K562 (cell line): ENCODE measurements around the gene CMIP. TPM values are rescaled to one million over a fixed set of nuclear protein-coding genes. Genes with fewer than 3 reads are reported as not detected.
A peak's percentile ranks its signal among the peaks of the same experiment; 100 is the strongest.

ENCODE experiments used
- ATAC-seq: fragments of 200-7000 bp; cut with Tn5 transposase; 3 replicates; pipeline ENCODE4 v1.9.1; 2020; ENCODE audit warnings: moderate library complexity
- BruUV-seq: library from RNA; stranded (reverse); fragments of 400-500 nt; replicated peaks from 2 replicates; lab custom pipeline; 2021; lab: Mats Ljungman, UMichigan
- CTCF ChIA-PET: fragments of 300-600 bp; formaldehyde crosslinking; extraction: SDS; loops from one replicate; lab custom pipeline; 2021; ENCODE audit warnings: low intra/inter-chr PET ratio; lab: Yijun Ruan, JAX
- POLR2A ChIA-PET: fragments of 300-600, 350-650 bp; sonication (Branson Sonifier 250); formaldehyde crosslinking; extraction: SDS; loops from one replicate; lab custom pipeline; 2021; ENCODE audit warnings: antibody characterized with exemption, inconsistent platforms; lab: Yijun Ruan, JAX
- DNase-seq, 4 experiments: peaks; one replicate each; pipeline versions ENCODE4 v3.0.0 to v3.0.0-alpha.2; 2011 to 2018; ENCODE audit warnings: low spot score in 3 of 4, mixed read lengths in 3 of 4; ENCODE audit errors: extremely low read depth in 1 of 4
- FAIRE-seq: peaks from 2 replicates; lab custom pipeline; 2011; peaks lifted over from hg19 to GRCh38; lab: Jason Lieb, UNC
- H2AFZ ChIP-seq: 2 replicates; pipeline ENCODE4 v1.6.0; 2011; ENCODE audit warnings: low read depth, low read length, control low read depth, inconsistent platforms
- H3K27ac ChIP-seq: fragments of 200-600 bp; 3 replicates; pipeline ENCODE4 v1.8.0; 2011; ENCODE audit warnings: low read depth, mild to moderate bottlenecking, control low read depth, inconsistent platforms, low read length, moderate library complexity, mixed read lengths; ENCODE audit errors: extremely low read depth
- H3K27me3 ChIP-seq, 2 experiments: fragments of 300-600 bp in 1 of 2; 2 replicates in 1 of 2; 3 replicates in 1 of 2; pipeline versions ENCODE4 v1.6.0 to v1.8.0; 2011; ENCODE audit warnings: inconsistent platforms in 2 of 2, low read length in 2 of 2, mild to moderate bottlenecking in 1 of 2, mixed read lengths in 1 of 2, moderate library complexity in 1 of 2; ENCODE audit not compliant: control insufficient read depth in 2 of 2, insufficient read depth in 2 of 2
- H3K36me3 ChIP-seq: fragments of 300-600 bp; 3 replicates; pipeline ENCODE4 v1.8.0; 2011; ENCODE audit warnings: mild to moderate bottlenecking, low read length, inconsistent platforms; ENCODE audit not compliant: control insufficient read depth, insufficient read depth
- H3K4me1 ChIP-seq, 2 experiments: fragments of 200-600 bp in 1 of 2; replicated peaks in 1 of 2; 2 replicates in 1 of 2; 3 replicates in 1 of 2; pipeline versions ENCODE4 v1.5.1 to v1.8.0; 2011; ENCODE audit warnings: inconsistent platforms in 2 of 2, low read length in 2 of 2, mild to moderate bottlenecking in 1 of 2, mixed read lengths in 1 of 2, moderate library complexity in 1 of 2; ENCODE audit not compliant: control insufficient read depth in 2 of 2, insufficient read depth in 2 of 2
- H3K4me2 ChIP-seq: 2 replicates; pipeline ENCODE4 v1.6.1; 2011; ENCODE audit warnings: low read length, control low read depth, inconsistent platforms, mixed read lengths; ENCODE audit not compliant: insufficient read depth
- H3K4me3 ChIP-seq: fragments of 200-600 bp; sonication (generic), shearing (Covaris generic); 2 replicates; pipeline ENCODE4 v1.5.1; 2016; ENCODE audit warnings: control low read depth, inconsistent platforms
- H3K79me2 ChIP-seq: fragments of 200-600 bp; 3 replicates; pipeline ENCODE4 v1.8.0; 2011; ENCODE audit warnings: low read length, inconsistent platforms; ENCODE audit not compliant: control insufficient read depth, insufficient read depth
- H3K9ac ChIP-seq, 2 experiments: 2 replicates each; pipeline versions ENCODE4 v1.6.0 to v1.6.1; 2011; ENCODE audit warnings: low read depth in 2 of 2, low read length in 2 of 2, control low read depth in 1 of 2, inconsistent platforms in 1 of 2, mild to moderate bottlenecking in 1 of 2, mixed read lengths in 1 of 2; ENCODE audit not compliant: insufficient read depth in 1 of 2
- H3K9me1 ChIP-seq: one replicate; pipeline ENCODE4 v1.6.0; 2011; ENCODE audit warnings: inconsistent platforms, mild to moderate bottlenecking, low read length, moderate library complexity; ENCODE audit not compliant: control insufficient read depth, insufficient read depth
- H3K9me3 ChIP-seq: replicated peaks from 2 replicates; pipeline ENCODE4 v1.5.1; 2011; ENCODE audit warnings: low read depth, low read length, inconsistent platforms; ENCODE audit not compliant: control insufficient read depth, insufficient read depth
- H4K20me1 ChIP-seq: replicated peaks from 2 replicates; pipeline ENCODE4 v1.6.1; 2011; ENCODE audit warnings: low read length, inconsistent platforms, mixed read lengths; ENCODE audit not compliant: control insufficient read depth, insufficient read depth
- ADNP ChIP-seq: fragments of 200-800 bp; sonication (Bioruptor generic); IDR thresholded peaks from 2 replicates; pipeline ENCODE4 v1.6.1; 2016; ENCODE audit warnings: missing genetic modification characterization, missing compliant biosample characterization
- POLR2G ChIP-seq: fragments of 200-400 bp; formaldehyde crosslinking; IDR thresholded peaks from 2 replicates; pipeline ENCODE4 v1.6.1; 2017; ENCODE audit warnings: low read depth, mild to moderate bottlenecking, antibody characterized with exemption, low read length, moderate library complexity
- SIN3B ChIP-seq: fragments of 450-650 bp; IDR thresholded peaks from 2 replicates; pipeline ENCODE4 v1.6.1; 2017; ENCODE audit warnings: low read depth, mild to moderate bottlenecking, moderate library complexity
- TFAM ChIP-seq: fragments of 250-450 bp; sonication (Bioruptor Pico); conservative IDR thresholded peaks from 2 replicates; pipeline ENCODE4 v1.5.0; 2021; ENCODE audit warnings: mild to moderate bottlenecking, moderate library complexity
- WGBS: fragments of 100-300 bp; shearing (Covaris generic); methylation state at CpG from one replicate; pipeline ENCODE4 v1.1.6; 2016; ENCODE audit warnings: low coverage, mixed read lengths; ENCODE audit not compliant: insufficient coverage; ENCODE audit errors: missing lambda C conversion rate; 5-methylcytosine and 5-hydroxymethylcytosine counted together
- in situ Hi-C: fragments of 300-500 bp; cut with MboI; formaldehyde crosslinking; loops from 4 replicates; pipeline ENCODE4 v1.15.0; 2018; ENCODE audit warnings: inconsistent platforms, mixed read lengths
- intact Hi-C: fragments of 100-400 bp; cut with micrococcal nuclease; formaldehyde crosslinking; loops from 2 replicates; pipeline ENCODE4 v1.14.2; 2022
- polyA plus RNA-seq, 8 experiments: library from polyadenylated mRNA; depleted of rRNA in 4 of 8; stranded (reverse) in 5 of 8; unstranded in 3 of 8; fragments of >200 nt; fragmentation: Nextera tagmentation in 2 of 8; fragmentation: Illumina TruSeq in 1 of 8; extraction: Ambion mirVana in 2 of 8; extraction: Trizol in 1 of 8; gene quantifications; 2 replicates each; pipeline versions ENCODE4 v1.2.1 to v1.2.3, GENCODE V29; 2011 to 2014; ENCODE audit warnings: inconsistent platforms in 1 of 8, missing spikeins in 1 of 8
- total RNA-seq, 7 experiments: library from RNA; depleted of rRNA in 6 of 7; stranded (reverse); fragments of >200 nt in 6 of 7; fragmentation: Illumina TruSeq in 2 of 7; extraction: Trizol in 2 of 7; gene quantifications; 2 replicates each; pipeline versions ENCODE4 v1.2.1 to v1.2.3, GENCODE V29; 2011 to 2021; ENCODE audit warnings: low replicate concordance in 1 of 7

Gene CMIP
- total and polyA plus RNA-seq, 9 of the 15 experiments (the other 6 are each of a cell fraction or from before 2014, with no cell fraction given) = 0.94 to 82.5 (median 10.3) TPM

DNA sequence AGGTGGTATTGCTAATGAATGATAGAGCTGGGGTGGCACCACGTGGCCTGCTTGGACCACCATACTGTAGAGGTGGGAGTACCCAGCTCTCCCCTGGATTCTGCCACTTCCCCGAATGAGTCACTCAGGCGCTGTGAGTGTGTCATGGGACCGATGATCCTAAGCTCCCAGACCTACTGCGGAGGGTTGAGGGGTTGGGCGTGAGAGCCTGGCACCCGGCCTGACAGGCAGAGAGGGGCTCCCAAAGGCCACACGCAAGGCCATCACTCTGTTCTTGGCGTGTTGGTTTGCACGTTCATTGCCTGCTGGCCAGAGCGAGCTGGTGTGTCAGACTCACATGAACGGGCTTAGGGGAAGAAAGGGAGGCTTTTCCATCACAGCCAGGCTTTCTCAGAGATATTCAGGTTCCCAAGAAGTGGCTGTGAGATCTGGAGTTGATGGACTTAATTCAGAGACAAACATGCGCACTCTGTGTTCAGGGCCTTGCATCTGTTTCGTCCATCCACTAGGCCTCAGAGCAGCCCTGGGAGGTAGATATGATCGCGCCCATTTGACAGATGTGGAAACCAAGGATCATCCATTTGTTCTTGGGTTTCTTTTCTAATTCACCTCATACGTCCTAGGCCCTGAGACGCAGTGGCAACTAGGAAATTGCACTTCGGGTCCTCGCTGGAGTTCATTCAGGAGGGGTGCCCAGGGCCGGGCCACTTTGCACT is 41.4 kb downstream of the CMIP start (continued):
- TF ChIP-seq TFAM (CRISPR knock-in tag) = no peak

DNA sequence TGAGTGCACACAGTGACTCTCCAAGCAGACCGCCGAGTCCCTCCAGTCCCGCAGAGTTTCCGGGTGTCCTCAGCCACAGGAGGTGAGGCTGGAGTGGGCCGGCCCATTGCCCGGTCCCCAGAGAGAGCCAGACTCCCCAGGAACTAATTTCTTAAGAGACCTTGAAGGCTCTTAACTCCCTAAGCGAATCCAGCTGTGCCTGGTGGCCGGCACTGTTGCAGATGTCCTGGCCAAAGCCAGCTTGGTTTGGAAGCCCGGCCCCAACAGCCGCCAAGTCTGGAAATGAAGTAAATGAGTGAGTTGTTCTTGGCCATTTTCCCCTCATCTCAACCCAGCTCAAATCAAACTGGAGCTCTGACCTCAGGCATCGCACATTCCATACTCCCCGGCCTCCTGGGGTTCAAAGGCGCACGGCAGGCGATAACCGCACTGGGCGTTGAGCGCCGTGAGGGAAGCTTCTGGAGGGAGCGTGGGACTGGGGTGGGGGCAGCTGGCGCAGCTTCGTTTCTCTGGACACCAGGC is 42.0 kb downstream of the CMIP start:
- Histone ChIP-seq H2AFZ (no peak overlapping the region), H3K36me3 (peaks cover 26% of the 10 kb centered on the region; the same call in 2 of the 3 replicates), H3K79me2 (peaks cover 95% of the 10 kb centered on the region), H3K9ac (peak overlapping the region in 1 of 2 experiments; percentile 60; a peak in 2 of 4 replicates), H3K9me1 (no peaks in the 10 kb centered on the region), H3K27ac (no peak overlapping the region), H3K4me1 (peaks cover 43 to 54% of the 10 kb centered on the region in 2 experiments), H3K4me2 (no peak overlapping the region), H3K9me3 (no peaks in the 10 kb centered on the region), H3K4me3 (no peak overlapping the region), H4K20me1 (peaks cover 19% of the 10 kb centered on the region; the same call in 1 of the 2 replicates), H3K27me3 (no peaks in the 10 kb centered on the region)
- ChIA-PET CTCF (no interaction called here), POLR2A (interaction anchor here (1.5 to 2.2 kb wide), 2 partner anchors 8 to 34 kb away, joined by 3 to 18 read pairs; no protein-coding TSS in a partner anchor)
- intact Hi-C loops = no loop called here
- WGBS = 80% methylated on average over 19 of the region's 22 CpGs
- in situ Hi-C loops = no loop called here
- BruUV-seq = no TSS peak
- FAIRE-seq = no peak
- no peak for DNase-seq
- ATAC-seq = no peak
- 0 out of 2 replicates have a peak, but pooled peaks have one; percentile 17 for TF ChIP-seq POLR2G
- TF ChIP-seq SIN3B = no peak
- 0 out of 2 replicates have a peak, but pooled peaks have one; percentile 7 for TF ChIP-seq ADNP (tag)
